ENCODE data around the gene CHST3. TPM values are rescaled to one million over a fixed set of nuclear protein-coding genes. Genes with fewer than 3 reads are reported as not detected.

Gene CHST3
- total and polyA plus RNA-seq, 9 of the 15 experiments (the other 6 are each of a cell fraction or from before 2014, with no cell fraction given), result 0.01 to 1.3 (median 0.15) TPM

DNA sequence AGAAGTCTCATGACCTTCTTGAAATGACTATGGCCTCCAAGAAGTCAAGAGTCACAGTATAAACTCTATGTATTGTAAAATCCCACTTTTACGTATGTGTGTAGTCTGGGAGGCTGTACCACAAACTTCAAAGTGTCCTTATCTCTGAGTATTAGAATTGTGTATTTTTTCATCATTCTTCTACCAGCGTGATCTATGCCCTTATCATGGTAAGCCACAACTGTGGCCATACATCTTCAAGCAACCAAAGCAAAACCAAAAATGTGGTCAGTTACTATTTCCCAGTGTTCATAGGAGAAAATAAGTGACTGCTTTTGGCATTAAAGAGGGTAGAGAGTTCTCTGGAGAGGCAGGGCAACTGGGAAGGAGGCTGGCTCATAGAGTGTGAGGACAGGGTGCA is 81.4 kb downstream of the CHST3 start:
- no peak overlapping the region for H3K27ac ChIP-seq (ENCODE audit: extremely low read depth, low read depth, low read length)
- CTCF ChIA-PET (ENCODE audit: low intra/inter-chr PET ratio), result interaction anchor here (0.7 to 6.7 kb wide), 3 partner anchors 9 to 283 kb away, joined by 4 to 159 read pairs (median 5); no protein-coding TSS in a partner anchor
- no peaks in the 10 kb centered on the region for H4K20me1 ChIP-seq (replicated peaks; ENCODE audit: control insufficient read depth, insufficient read depth, low read length)
- H3K9ac ChIP-seq (ENCODE audit: insufficient read depth in 1 of 2, low read depth in 2 of 2, low read length in 2 of 2), result no peak overlapping the region
- DNase-seq (ENCODE audit: extremely low read depth in 1 of 4, low spot score in 3 of 4), result no peak
- POLR2A ChIA-PET, result no interaction called here
- peaks cover 4 to 7% of the 10 kb centered on the region in 2 experiments; a peak in 3 of 5 replicates for H3K4me1 ChIP-seq (replicated peaks in 1 of 2; ENCODE audit: control insufficient read depth in 2 of 2, insufficient read depth in 2 of 2, low read length in 2 of 2)
- no peak overlapping the region for H3K4me3 ChIP-seq
- H3K27me3 ChIP-seq (ENCODE audit: control insufficient read depth in 2 of 2, insufficient read depth in 2 of 2, low read length in 2 of 2), result peaks cover 0 to 6% of the 10 kb centered on the region in 2 experiments; a peak in 2 of 5 replicates
- intact Hi-C loops (cut with micrococcal nuclease) (loop anchor here (5.0 to 10.0 kb wide), 2 partner anchors 68 to 731 kb away; partner anchors contain the start of gene SLC29A3), in situ Hi-C loops (cut with MboI) (loop anchor here (5.0 to 10.0 kb wide), 2 partner anchors 148 to 731 kb away; partner anchors contain the start of gene SLC29A3)
- H3K4me2 ChIP-seq (ENCODE audit: insufficient read depth, low read length), result no peak overlapping the region
- peaks cover 9% of the 10 kb centered on the region for H3K9me3 ChIP-seq (replicated peaks; ENCODE audit: control insufficient read depth, insufficient read depth, low read depth, low read length)
- TF ChIP-seq, protein P1, sequence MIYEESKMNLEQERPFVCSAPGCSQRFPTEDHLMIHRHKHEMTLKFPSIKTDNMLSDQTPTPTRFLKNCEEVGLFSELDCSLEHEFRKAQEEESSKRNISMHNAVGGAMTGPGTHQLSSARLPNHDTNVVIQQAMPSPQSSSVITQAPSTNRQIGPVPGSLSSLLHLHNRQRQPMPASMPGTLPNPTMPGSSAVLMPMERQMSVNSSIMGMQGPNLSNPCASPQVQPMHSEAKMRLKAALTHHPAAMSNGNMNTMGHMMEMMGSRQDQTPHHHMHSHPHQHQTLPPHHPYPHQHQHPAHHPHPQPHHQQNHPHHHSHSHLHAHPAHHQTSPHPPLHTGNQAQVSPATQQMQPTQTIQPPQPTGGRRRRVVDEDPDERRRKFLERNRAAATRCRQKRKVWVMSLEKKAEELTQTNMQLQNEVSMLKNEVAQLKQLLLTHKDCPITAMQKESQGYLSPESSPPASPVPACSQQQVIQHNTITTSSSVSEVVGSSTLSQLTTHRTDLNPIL (CRISPR knock-in tag; IDR thresholded peaks at IDR 0.05), result no peak
- TF ChIP-seq CTBP1 (IDR thresholded peaks at IDR 0.05; ENCODE audit: borderline replicate concordance), result 0 out of 2 replicates have a peak, but pooled peaks have one; percentile 16
- peak; percentile 84 for TF ChIP-seq ZBTB1 (CRISPR knock-in tag; IDR thresholded peaks at IDR 0.05; ENCODE audit: borderline replicate concordance, low read depth)
- 0 out of 2 replicates have a peak, but pooled peaks have one; percentile 13 for TF ChIP-seq TAL1 (IDR thresholded peaks at IDR 0.05)
- no peak for TF ChIP-seq HDAC6 (IDR thresholded peaks at IDR 0.05; ENCODE audit: low read depth, low read length)
- no peak for TF ChIP-seq ZNF79 (CRISPR knock-in tag; IDR thresholded peaks at IDR 0.05; ENCODE audit: low read depth)
- no TSS peak for BruUV-seq (replicated peaks)
- no peak overlapping the region for H2AFZ ChIP-seq (ENCODE audit: low read depth, low read length)
- no peaks in the 10 kb centered on the region for H3K9me1 ChIP-seq (ENCODE audit: control insufficient read depth, insufficient read depth, low read length)
- FAIRE-seq, result no peak
- 21% methylated on average over 2 of the region's 2 CpGs for WGBS (ENCODE audit: insufficient coverage, low coverage, missing lambda C conversion rate)
- ATAC-seq, result no peak
- no peaks in the 10 kb centered on the region for H3K79me2 ChIP-seq (ENCODE audit: control insufficient read depth, insufficient read depth, low read length)
- no peaks in the 10 kb centered on the region for H3K36me3 ChIP-seq (ENCODE audit: control insufficient read depth, insufficient read depth, low read length)

All from K562 (cell line).